T-helper 2 cell (primary cell): Measurements from ENCODE around the gene PSMD11.

Source experiments
- DNase-seq, 5 experiments: peaks; one replicate each; pipeline versions ENCODE4 v3.0.0 to v3.0.0-alpha.2; 2012 to 2022

The PSMD11 gene

GRCh38 chr17:32491371-32492263 is 47.3 kb downstream of the PSMD11 start:
- no peak for DNase-seq

- no peak for DNase-seq
Observed at GRCh38 chr17:32492264-32492589, 47.9 kb downstream of the PSMD11 start.

GRCh38 chr17:32492648-32493289 is 48.5 kb downstream of the PSMD11 start:
- no peak for DNase-seq

- DNase-seq, result no peak
Observed at GRCh38 chr17:32493571-32493970, 49.3 kb downstream of the PSMD11 start.

GRCh38 chr17:32493976-32494513 is 49.7 kb downstream of the PSMD11 start:
- DNase-seq, result no peak

GRCh38 chr17:32494621-32495358 is 50.5 kb downstream of the PSMD11 start:
- DNase-seq, result no peak

- no peak for DNase-seq
Observed at GRCh38 chr17:32495359-32496231, 51.3 kb downstream of the PSMD11 start.

- DNase-seq, result no peak
Observed at GRCh38 chr17:32496395-32497073, 52.2 kb downstream of the PSMD11 start.

- DNase-seq, result no peak
Observed at GRCh38 chr17:32497431-32498205, 53.3 kb downstream of the PSMD11 start.

- no peak for DNase-seq
Observed at GRCh38 chr17:32498391-32498790, 54.1 kb downstream of the PSMD11 start.

- DNase-seq, result no peak
Observed at GRCh38 chr17:32502013-32502412, 57.7 kb downstream of the PSMD11 start.

GRCh38 chr17:32502710-32503109 is 58.4 kb downstream of the PSMD11 start:
- no peak for DNase-seq

GRCh38 chr17:32503251-32504165 is 59.2 kb downstream of the PSMD11 start:
- peak in 2 of 5 experiments; percentile 60 to 93 for DNase-seq

- no peak for DNase-seq
Observed at GRCh38 chr17:32504166-32504990, 60.1 kb downstream of the PSMD11 start.

- no peak for DNase-seq
Observed at GRCh38 chr17:32508926-32509325, 64.6 kb downstream of the PSMD11 start.

- DNase-seq, result no peak
Observed at GRCh38 chr17:32510466-32510865, 66.2 kb downstream of the PSMD11 start.

GRCh38 chr17:32512328-32512727 is 68.0 kb downstream of the PSMD11 start:
- DNase-seq, result no peak

GRCh38 chr17:32513579-32513978 is 69.3 kb downstream of the PSMD11 start:
- no peak for DNase-seq

- DNase-seq, result no peak
Observed at GRCh38 chr17:32514606-32515005, 70.3 kb downstream of the PSMD11 start.
